H1 (cell line): Measurements from ENCODE around the gene IL16. TPM values are rescaled to one million over a fixed set of nuclear protein-coding genes. Genes with fewer than 3 reads are reported as not detected.

ENCODE experiments used
- SAP30 ChIP-seq: fragments of 300-600 bp; sonication (generic); IDR thresholded peaks from 2 replicates; pipeline ENCODE4 v1.7.1; 2012; ENCODE audit warnings: low read length, moderate library complexity, mild to moderate bottlenecking, inconsistent platforms; ENCODE audit not compliant: insufficient read depth, insufficient replicate concordance
- polyA plus RNA-seq, 7 experiments: library from polyadenylated mRNA; depleted of rRNA in 3 of 7; stranded (reverse) in 5 of 7; unstranded in 2 of 7; fragments of >200 nt in 5 of 7; fragments of 200-250 nt in 2 of 7; gene quantifications; 1 replicate in 5 of 7; 2 replicates in 1 of 7; 4 replicates in 1 of 7; pipeline versions ENCODE4 v1.2.1 to v1.2.3, GENCODE V29; 2011 to 2013; ENCODE audit warnings: missing spikeins in 2 of 7, mixed read lengths in 2 of 7
- total RNA-seq: library from RNA; stranded (reverse); fragmentation: NEBNext Ultra II Directional; extraction: Animal tissue kit (Norgen Biotek cat#: 25700); gene quantifications from 2 replicates; pipeline ENCODE4 v1.2.1, GENCODE V29; 2021
- TF ChIP-seq, protein P1 (sequence below): fragments of 300-600 bp; sonication (generic); IDR thresholded peaks from 2 replicates; pipeline ENCODE4 v1.7.1; 2012; ENCODE audit warnings: low read length, moderate library complexity, mild to moderate bottlenecking, inconsistent platforms; ENCODE audit not compliant: insufficient replicate concordance
- TF ChIP-seq, protein P2 (sequence below): IDR thresholded peaks from 2 replicates; pipeline ENCODE4 v1.6.1; 2012; ENCODE audit warnings: inconsistent platforms

The IL16 gene
- total and polyA plus RNA-seq, 2 of the 8 experiments (the other 6 are each of a cell fraction or from before 2014, with no cell fraction given) = 0.03 to 0.09 TPM

DNA sequence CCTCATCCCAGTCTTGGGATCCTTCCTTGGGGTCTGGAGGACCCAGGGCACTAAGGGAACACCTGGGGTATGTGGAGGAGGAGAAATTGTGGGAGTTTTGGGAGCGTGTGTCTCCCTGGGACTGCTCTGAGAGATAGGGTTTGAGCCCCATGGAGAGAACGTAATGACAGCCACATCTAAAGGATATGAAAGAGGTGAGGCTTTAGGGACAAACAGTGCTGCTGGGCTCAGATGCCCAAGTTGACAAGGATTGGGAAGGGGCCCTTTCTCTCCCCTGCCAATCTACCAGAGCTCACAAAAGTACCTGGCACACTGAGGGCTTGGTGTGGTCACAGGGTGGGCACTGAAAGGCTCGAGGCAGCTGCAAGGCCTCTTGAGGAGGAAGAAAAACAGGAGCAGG is 140.6 kb downstream of the IL16 start (continued):
- TF ChIP-seq, protein P1, sequence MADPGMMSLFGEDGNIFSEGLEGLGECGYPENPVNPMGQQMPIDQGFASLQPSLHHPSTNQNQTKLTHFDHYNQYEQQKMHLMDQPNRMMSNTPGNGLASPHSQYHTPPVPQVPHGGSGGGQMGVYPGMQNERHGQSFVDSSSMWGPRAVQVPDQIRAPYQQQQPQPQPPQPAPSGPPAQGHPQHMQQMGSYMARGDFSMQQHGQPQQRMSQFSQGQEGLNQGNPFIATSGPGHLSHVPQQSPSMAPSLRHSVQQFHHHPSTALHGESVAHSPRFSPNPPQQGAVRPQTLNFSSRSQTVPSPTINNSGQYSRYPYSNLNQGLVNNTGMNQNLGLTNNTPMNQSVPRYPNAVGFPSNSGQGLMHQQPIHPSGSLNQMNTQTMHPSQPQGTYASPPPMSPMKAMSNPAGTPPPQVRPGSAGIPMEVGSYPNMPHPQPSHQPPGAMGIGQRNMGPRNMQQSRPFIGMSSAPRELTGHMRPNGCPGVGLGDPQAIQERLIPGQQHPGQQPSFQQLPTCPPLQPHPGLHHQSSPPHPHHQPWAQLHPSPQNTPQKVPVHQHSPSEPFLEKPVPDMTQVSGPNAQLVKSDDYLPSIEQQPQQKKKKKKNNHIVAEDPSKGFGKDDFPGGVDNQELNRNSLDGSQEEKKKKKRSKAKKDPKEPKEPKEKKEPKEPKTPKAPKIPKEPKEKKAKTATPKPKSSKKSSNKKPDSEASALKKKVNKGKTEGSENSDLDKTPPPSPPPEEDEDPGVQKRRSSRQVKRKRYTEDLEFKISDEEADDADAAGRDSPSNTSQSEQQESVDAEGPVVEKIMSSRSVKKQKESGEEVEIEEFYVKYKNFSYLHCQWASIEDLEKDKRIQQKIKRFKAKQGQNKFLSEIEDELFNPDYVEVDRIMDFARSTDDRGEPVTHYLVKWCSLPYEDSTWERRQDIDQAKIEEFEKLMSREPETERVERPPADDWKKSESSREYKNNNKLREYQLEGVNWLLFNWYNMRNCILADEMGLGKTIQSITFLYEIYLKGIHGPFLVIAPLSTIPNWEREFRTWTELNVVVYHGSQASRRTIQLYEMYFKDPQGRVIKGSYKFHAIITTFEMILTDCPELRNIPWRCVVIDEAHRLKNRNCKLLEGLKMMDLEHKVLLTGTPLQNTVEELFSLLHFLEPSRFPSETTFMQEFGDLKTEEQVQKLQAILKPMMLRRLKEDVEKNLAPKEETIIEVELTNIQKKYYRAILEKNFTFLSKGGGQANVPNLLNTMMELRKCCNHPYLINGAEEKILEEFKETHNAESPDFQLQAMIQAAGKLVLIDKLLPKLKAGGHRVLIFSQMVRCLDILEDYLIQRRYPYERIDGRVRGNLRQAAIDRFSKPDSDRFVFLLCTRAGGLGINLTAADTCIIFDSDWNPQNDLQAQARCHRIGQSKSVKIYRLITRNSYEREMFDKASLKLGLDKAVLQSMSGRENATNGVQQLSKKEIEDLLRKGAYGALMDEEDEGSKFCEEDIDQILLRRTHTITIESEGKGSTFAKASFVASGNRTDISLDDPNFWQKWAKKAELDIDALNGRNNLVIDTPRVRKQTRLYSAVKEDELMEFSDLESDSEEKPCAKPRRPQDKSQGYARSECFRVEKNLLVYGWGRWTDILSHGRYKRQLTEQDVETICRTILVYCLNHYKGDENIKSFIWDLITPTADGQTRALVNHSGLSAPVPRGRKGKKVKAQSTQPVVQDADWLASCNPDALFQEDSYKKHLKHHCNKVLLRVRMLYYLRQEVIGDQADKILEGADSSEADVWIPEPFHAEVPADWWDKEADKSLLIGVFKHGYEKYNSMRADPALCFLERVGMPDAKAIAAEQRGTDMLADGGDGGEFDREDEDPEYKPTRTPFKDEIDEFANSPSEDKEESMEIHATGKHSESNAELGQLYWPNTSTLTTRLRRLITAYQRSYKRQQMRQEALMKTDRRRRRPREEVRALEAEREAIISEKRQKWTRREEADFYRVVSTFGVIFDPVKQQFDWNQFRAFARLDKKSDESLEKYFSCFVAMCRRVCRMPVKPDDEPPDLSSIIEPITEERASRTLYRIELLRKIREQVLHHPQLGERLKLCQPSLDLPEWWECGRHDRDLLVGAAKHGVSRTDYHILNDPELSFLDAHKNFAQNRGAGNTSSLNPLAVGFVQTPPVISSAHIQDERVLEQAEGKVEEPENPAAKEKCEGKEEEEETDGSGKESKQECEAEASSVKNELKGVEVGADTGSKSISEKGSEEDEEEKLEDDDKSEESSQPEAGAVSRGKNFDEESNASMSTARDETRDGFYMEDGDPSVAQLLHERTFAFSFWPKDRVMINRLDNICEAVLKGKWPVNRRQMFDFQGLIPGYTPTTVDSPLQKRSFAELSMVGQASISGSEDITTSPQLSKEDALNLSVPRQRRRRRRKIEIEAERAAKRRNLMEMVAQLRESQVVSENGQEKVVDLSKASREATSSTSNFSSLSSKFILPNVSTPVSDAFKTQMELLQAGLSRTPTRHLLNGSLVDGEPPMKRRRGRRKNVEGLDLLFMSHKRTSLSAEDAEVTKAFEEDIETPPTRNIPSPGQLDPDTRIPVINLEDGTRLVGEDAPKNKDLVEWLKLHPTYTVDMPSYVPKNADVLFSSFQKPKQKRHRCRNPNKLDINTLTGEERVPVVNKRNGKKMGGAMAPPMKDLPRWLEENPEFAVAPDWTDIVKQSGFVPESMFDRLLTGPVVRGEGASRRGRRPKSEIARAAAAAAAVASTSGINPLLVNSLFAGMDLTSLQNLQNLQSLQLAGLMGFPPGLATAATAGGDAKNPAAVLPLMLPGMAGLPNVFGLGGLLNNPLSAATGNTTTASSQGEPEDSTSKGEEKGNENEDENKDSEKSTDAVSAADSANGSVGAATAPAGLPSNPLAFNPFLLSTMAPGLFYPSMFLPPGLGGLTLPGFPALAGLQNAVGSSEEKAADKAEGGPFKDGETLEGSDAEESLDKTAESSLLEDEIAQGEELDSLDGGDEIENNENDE = no peak
- TF ChIP-seq, protein P2, sequence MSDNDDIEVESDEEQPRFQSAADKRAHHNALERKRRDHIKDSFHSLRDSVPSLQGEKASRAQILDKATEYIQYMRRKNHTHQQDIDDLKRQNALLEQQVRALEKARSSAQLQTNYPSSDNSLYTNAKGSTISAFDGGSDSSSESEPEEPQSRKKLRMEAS = no peak
- no peak for TF ChIP-seq SAP30
